HG03025 (cell line): Measurements from ENCODE around the gene MYRF.

Source experiments
- ATAC-seq: cut with Tn5 transposase; IDR thresholded peaks from one replicate; pipeline ENCODE4 v1.9.1; 2021; ENCODE audit warnings: mild to moderate bottlenecking, moderate library complexity; ENCODE audit not compliant: unreplicated experiment, low FRiP score

MYRF gene

DNA sequence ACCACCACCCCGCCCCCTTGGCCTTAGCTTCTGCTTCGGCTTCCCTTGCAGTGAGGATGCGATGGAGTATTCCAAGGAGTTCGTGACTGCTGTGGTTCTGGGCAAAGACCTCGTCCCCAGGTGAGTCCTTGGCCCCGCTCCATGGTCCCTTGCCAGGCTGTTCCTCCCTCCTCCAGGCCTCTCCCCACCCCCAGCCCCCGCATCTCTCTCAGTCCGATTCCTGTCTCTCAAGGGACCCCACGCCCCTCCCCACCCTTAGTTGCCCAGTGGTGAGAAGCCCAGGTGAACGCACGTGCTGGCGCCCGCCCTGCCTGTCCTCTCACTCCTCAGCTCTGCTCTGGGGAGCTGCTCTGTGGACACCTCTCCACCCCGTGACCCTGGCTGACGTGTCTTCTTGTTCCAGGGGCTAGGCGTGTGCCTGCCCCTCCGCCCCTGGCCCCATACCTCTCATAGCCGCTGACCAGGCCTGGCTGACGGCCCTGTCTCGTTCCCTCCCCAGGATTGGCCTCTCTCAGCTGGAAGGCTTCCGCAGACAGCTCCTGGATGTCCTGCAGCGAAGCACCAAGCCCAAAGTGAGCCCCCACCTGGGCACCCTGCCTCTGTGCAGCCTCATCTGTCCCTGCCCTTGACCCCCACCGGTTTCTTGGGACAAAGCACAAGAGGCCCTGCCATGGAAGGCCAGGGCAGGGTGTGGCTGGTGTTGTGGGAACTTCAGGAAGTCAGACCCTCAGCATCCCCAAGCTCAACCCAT lies 14.6 kb upstream of the MYRF start:
- no peak for ATAC-seq

DNA sequence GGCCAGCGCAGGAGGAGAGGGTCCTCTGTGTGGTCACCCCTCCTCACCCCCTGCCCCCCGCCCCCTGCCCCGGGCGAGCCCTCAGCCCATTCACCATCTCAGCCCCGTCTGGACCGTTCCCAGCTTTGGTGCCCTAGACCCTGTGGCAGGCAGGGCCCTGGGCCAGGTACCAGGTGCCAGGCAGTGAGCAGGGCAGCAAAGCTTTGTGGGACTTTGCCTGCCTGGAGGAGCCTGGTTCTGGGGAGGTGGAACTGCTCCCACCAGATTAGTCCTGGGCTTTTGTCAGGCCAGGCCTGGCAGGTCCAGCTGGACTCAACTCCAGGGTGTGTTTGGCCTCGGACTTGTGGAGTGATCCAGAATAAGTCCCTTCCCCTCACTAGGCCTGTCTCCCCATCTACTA lies 13.7 kb upstream of the MYRF start:
- ATAC-seq, result no peak

DNA sequence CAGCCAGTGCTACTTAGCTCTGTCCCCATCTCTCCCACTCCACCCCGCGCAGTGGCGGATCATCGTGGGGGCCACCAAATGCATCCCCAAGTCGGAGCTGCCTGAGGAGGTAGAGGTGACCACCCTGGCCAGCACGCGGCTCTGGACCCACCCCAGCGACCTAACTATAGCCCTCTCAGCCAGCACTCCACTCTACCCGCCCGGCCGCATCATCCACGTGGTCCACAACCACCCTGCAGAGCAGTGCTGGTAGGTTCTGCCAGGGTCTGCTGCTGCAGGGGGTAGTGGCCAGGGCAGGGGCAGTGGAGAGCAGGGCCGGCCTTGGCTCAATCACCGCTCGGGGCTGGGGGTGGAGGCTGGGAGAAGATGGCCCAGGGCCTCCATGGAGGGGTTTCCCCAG lies 13.0 kb upstream of the MYRF start:
- ATAC-seq, result no peak

DNA sequence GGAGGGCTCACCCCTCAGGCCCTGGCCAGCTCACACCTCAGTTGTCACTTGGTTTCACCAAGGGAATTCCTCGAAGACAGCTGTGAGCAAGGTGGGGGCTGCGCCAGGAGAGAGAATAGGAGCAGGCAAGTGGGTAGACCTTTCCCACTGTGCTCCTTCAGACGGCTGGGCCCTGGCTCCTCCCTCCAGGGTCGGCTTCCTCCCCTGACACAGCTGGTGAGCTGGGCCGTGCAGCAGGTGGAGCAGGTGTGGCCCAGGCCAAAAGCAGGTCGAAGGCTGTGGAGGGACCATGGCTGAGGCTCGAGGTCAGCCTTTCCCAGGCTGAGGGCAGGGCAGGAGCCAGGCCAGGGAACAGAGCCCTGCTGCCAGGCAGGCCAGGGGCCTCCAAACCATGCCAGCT lies 12.5 kb upstream of the MYRF start:
- no peak for ATAC-seq

DNA sequence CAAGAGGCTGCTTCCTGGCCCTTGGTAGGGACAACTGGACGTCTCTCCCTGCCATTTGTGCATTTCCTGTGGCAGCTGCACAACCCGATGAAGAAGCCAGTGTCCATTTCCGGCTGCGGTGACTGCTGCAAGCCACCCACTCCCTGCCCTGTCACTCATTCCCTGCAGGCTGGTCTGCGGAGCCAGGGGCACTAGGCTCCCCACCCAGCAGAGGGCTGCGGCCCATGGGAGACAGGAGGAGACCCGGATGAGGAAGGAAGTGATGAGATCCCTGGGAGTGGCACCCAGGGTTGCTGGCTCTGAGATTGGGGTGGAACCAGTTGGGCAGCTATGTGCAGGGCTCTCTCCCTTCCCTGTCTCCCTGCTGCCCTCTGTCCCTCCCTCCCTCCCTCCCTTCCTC lies 10.0 kb upstream of the MYRF start:
- ATAC-seq, result no peak

DNA sequence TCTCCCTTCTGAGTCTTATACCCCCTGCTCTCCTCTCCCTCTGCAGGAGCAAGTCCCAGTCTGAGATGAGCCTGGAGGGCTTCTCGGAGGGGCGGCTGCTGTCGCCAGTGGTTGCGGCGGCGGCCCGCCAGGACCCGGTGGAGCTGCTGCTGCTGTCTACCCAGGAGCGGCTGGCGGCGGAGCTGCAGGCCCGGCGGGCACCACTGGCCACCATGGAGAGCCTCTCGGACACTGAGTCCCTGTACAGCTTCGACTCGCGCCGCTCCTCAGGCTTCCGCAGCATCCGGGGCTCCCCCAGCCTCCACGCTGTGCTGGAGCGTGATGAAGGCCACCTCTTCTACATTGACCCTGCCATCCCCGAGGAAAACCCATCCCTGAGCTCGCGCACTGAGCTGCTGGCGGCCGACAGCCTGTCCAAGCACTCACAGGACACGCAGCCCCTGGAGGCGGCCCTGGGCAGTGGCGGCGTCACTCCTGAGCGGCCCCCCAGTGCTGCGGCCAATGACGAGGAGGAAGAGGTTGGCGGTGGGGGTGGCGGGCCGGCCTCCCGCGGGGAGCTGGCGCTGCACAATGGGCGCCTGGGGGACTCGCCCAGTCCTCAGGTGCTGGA lies 8.8 kb upstream of the MYRF start:
- no peak for ATAC-seq

DNA sequence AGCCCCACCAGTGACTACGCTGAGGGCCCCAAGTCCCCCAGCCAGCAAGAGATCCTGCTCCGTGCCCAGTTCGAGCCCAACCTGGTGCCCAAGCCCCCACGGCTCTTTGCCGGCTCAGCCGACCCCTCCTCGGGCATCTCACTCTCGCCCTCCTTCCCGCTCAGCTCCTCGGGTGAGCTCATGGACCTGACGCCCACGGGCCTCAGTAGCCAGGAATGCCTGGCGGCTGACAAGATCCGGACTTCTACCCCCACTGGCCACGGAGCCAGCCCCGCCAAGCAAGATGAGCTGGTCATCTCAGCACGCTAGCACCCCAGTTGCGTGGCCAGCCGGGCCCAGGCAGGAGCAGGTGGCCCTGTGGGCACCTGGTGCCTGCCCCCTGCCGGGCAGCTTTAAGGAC lies 8.3 kb upstream of the MYRF start:
- ATAC-seq, result no peak

DNA sequence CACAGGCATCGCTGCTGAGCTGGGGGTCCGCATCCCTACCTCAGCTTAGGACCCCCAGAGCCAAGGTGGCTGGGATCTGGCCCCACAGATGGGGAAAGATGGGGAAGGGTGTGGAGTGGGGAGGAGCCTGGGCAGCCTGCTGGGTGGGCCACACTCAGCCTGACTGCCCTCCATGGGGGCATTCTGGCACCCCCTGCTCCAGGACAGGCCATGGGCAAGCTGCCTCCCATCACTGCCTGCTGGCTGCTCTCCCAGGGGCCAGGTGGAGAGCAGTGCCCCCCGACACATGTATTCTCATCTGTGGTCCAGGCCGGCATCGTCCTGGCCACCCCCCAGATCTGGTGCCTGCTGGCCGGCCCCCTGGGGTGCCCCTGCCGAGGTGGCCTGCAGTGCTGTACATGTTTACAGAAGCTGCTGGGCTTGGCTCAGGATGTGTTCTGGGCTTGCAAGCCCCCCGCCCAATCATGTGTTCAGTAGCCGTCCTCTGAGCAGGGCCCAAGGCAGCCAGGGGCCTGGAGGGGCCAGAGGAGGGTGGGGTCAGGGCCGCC lies 7.8 kb upstream of the MYRF start:
- ATAC-seq, result no peak

DNA sequence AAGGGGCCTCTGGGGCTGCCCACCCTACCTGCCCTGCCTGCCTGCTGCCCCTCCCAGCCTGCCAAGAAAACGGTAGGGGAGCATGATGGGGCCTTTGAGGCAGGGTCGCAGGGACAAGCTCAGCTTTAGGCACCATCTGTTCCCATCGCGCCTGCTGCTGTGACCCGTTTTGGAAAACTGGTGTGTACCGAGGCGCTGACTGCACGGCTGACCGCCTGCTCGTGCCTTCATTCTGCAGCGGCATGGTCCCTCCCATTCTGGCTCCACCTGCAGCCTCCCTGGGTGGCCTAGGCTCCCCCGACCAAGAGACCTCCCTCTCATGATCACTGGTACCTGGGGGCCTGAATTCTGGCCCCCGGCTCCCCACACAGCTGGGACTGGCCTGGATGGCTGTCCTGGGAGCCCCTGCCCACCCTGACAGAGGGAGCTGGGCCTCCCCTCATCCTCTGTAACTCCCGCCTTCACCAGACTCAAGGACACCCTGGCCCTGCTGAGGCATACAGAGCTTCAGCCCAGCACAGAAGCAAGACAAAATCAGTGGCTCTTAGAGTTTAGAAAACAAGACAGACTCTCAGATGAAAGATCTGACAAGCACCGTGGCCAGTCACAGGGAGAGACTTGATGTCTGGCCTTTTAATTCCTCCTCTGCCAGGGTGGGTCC lies 6.5 kb upstream of the MYRF start:
- ATAC-seq, result no peak

DNA sequence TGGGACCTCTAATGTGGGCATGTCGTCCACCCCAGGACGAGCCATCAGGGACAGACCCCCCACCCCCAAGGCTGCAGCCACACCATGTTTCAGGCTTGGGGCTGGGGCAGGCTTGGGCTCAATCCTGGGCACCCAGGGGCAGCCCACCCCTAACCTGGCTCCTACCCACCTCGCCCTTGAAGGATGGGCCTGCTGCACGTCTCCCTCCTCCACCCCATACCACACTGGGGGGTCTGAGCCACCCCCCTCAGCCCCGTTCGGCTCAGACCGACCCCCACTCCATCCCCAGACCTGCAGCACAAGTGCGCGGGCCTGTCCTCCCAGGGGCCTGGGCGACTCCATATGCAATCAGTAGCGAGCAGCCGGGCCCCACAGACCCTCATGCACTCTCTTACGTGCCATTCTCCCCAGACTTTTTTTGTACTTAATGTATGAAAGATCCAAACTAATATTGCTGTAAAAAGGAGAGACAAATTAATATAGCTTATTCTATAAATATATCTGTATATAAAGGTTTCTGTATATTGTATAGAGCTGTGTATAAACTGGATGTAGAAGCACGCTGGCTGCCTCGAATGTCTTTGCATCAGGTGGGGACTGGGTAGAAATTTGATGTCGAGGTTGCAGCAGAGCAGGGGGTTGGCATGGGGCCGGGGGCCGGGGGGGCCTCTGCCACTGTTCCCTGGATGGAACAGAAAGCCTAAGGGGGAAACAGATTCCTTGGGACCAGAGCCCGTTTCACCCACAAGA lies 5.8 kb upstream of the MYRF start:
- no peak for ATAC-seq

DNA sequence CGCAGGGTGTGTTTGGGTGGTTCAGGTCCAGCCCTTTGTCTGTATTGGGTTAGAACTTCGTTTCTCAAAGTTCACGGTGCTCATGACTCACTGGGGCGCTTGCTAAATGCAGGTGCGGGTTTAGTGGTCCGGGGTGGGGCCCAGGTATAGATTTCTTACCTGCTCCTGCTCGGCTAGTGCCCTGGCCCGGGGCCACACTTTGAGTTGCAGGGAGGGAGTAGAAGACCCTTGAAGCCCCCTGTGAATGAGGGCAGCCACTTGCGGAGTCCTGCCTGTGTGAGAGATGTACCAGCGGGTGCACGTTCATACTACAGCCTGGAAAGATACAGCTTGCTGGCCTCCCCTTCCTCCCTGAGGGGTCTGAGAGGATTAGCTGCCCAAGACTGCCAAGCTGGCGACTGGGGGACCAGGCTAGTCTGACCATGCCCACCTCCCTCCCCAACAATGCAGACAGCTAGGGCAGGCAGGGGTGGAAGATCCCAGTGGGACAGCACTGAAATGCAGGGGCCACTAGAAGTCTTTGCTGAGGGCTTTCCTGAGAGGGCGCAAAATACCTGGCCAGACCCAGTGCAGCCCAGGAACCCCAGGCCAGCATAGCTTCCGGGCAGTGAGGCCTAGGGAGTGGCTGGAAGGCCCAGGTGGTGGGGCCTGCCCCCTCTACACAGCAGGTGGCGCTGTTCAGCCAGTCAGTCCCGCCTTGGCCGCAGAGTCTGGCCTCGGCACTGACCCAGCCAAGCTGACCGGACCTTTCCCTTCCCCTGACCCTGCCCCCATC lies 5.1 kb upstream of the MYRF start:
- ATAC-seq, result peak; percentile 41

DNA sequence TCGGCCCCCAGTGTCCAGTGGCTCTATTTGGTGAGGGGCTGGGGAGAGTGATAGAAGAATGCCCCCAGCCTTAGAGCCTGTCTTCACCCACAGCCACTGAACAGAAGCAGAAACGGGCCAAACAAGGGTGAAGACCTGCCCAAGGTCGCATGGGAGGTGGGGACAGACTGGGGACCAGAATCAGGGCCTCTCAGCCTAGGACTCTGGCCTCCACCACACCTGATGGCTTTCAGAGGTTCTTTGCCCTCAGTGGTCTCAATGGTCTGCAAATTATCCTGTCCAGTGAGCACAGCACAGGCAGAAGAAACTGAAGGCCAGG lies 4.5 kb upstream of the MYRF start:
- ATAC-seq, result no peak

DNA sequence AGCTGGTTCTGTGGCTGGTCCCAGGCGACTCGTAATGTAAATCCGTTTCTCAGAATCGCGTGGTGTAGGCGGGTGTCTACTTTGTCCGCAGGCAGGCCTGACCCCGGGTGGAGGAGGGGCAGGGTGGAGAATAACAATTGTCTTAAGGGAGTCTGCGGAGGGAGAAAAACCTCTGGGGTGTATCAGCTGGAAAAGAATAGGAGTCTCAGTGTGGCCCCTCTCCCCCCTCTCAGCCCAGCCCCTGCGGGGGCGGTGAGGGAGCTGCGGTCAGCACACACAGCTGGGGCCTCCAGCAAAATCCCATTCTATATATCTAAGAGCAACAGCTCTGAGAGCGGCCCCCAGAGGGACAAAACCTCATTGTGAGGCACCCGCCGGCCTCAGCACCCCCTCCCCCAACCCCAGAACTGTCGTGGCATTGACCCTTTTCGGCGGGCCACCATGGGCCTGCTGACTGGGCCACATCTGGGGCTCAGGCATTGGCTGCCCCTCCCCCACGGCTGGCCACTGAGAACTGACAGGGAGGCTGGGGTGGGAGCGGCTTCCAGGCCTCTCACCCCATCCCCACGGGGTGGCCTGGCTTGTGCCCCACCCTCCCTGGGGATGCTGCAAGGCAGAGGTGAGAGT lies 2.7 kb upstream of the MYRF start:
- ATAC-seq, result no peak

DNA sequence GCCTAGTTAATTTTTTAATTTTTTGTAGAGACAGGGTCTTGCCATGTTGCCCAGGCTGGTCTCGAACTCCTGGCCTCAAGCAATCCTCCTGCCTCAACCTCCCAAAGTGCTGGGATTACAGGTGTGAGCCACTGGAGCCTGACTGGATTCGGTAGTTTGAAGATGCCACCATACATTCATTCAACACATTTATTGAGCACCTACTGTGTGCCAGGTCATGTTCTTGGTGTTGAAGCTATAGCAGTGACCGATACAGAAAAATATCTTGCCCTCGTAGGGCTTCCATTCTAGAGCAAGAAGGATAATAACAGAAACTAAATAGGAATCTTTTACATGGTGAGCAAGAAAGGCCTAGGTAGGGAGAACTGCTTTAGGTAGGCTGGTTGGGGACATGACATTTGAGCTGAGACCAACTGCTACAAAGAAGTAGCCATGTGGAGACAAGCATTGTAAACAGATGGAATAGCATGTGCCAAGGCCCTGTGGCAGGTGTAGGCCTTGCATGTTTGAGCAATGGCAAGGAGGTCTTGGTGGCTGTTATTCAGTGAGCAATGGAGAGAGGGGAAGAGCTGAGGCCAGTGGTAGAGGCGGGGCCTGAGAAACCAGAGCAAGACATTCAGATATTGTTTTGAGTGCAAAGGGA lies 1.7 kb upstream of the MYRF start:
- ATAC-seq, result no peak

DNA sequence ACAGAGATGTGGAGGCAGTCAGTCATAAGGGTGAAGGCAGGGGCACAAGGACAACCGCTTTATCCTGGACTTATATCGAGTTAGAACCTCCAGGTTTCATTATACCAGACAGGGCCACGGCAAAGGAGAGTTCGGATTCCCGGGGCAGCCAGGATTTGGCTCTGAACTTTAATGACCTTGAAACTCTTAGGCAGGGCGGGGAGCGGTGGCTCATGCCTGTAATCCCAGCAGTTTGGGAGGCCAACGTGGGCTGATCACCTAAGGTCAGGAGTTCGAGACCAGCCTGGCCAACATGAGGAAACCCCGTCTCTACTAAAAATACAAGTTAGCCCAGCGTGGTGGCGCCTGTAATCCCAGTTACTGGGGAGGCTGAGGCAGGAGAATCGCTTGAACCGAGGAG lies 1.1 kb upstream of the MYRF start:
- ATAC-seq, result no peak

DNA sequence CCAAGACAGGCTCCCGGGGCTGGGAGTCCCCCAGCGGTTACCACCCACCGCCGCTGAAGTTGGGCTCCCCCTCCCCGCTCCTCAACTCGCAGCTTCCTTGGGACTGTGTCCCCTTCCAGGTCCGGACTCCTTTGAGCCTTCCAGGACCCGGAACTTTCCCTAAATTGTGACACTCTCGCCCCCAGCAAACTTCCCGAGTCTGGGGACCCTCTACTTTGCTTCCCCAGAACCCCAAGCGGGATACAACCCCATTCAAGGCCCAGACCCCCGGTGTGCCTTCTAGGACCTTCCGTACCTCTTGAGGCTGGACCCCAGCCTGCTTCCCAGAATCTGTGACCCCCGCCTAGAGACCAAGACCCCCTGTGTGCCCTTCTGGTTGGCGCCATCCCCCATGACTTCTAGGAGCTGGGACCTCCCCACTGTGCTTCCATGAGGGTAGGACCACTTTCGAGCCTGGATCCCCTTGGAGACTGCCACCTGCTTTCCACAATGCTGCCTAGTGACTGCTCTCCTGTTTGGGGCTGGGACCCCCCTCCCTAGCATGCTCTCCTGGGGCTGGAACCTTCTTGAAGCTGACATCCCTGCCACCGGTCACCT lies 587 bp downstream of the MYRF start:
- no peak for ATAC-seq

DNA sequence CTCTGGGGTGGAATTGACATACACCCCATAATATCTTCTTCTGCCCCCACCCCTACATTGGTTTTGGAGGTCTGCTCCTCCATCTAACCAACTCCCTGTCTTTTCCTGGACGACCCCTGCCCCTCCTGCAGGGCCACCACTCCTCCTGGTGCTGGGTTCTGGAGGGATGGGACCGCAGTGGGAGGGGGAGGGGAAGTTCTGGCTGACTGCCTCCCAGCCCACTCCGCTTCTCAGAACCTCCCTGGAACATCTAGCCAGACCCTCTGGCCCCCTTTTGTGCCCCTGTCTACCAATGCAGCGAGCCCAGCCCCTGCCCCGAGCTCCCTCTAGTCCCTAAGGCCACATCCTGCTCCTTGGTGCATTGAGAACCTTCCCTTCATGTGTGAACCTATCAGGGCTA lies 1.2 kb downstream of the MYRF start:
- no peak for ATAC-seq

DNA sequence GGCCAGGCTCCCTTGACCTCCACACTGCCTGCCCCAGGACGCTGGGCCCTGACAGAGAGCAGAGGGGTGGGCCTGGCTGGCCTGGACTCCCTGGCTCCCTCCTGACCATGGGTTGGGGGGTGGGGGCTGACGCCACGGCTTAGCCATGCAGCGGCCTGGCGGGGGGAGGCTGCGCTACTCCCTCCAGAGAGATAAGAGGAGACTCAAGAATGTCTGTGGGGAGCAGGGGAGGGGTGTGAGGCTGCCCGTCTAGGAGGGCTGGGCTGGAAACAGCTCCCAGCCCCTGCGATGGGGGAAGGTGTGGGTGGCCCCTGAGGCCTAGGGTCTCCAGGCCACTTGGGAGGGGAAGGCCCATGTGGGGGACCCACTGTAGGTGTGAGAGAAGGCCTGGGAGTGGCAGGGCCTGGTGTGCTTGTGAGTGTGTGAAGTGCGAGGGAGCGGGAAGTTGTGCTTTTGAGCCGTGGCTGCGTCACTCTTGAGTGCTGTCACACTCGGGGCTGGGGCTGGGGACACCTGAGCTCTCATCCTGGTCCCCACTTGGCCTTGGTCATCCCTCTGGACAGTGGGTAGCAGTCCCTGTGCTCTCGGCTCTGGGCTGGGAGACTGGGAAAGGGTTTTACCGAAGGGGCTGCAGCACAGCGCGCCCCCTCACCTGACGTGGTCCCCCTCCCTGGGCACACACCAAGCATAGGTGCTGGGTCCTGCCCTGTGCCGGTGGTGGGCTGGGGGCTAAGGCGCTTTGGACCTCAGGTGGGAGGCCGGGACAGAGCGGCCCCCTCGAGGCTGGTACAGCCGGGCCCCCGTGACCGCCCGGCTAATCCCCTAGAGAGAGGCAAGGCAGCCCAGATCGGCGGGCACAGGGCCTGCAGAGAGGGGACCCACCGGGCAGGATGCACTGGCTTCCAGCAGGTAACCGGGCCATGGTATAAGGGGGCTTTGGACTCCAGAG lies 2.4 kb downstream of the MYRF start:
- ATAC-seq, result no peak
